22Rv1 (cell line): ENCODE measurements around the gene TNFSF9.

Experiments used
- CTCF ChIP-seq: fragments of 450-650 bp; IDR thresholded peaks from 2 replicates; pipeline ENCODE4 v1.5.1; 2017; ENCODE audit warnings: mild to moderate bottlenecking
- ZFX ChIP-seq: fragments of 450-650 bp; IDR thresholded peaks from 2 replicates; pipeline ENCODE4 v1.6.1; 2017; ENCODE audit warnings: antibody characterized with exemption, borderline replicate concordance

GRCh38 chr19:6484230-6484629 is 46.6 kb upstream of the TNFSF9 start:
- no peak for TF ChIP-seq CTCF
- TF ChIP-seq ZFX = no peak
